OCI-LY3 (cell line): ENCODE results near the gene ASIC4.

Experiments
- EZH2phosphoT487 ChIP-seq: fragments of 200-600 bp; shearing (Covaris generic); IDR thresholded peaks from 2 replicates; pipeline ENCODE4 v1.6.1; 2018; ENCODE audit warnings: antibody characterized with exemption, mixed run types, low read depth
- TF ChIP-seq, protein P1 (sequence below): fragments of 200-600, 300-600 bp; sonication (generic); IDR thresholded peaks from 2 replicates; pipeline ENCODE4 v1.5.1; 2014; ENCODE audit warnings: antibody characterized with exemption, low read length, low read depth

DNA sequence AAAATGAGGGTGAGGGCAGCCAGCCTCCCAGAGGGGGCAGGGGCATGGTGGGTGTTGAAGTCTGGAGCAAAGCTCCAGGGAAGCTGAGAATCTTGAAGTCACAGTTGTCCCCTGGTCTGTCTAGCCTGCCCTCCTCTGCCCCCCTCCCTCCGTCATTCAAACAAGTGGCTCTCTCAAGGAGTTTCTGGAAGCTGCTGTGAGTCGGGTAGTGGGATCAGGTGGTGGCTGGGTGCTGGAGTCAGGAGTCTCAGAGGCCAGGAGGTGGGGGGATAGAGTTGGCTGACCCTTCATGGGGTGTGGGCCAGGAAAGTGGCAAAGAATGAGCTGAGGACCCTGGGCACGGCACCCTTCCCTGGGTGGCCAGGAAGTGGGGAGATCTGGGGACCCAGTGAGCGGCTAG lies 495 bp upstream of the ASIC4 start:
- TF ChIP-seq, protein P1, sequence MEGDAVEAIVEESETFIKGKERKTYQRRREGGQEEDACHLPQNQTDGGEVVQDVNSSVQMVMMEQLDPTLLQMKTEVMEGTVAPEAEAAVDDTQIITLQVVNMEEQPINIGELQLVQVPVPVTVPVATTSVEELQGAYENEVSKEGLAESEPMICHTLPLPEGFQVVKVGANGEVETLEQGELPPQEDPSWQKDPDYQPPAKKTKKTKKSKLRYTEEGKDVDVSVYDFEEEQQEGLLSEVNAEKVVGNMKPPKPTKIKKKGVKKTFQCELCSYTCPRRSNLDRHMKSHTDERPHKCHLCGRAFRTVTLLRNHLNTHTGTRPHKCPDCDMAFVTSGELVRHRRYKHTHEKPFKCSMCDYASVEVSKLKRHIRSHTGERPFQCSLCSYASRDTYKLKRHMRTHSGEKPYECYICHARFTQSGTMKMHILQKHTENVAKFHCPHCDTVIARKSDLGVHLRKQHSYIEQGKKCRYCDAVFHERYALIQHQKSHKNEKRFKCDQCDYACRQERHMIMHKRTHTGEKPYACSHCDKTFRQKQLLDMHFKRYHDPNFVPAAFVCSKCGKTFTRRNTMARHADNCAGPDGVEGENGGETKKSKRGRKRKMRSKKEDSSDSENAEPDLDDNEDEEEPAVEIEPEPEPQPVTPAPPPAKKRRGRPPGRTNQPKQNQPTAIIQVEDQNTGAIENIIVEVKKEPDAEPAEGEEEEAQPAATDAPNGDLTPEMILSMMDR = no peak
- TF ChIP-seq EZH2phosphoT487 = no peak
